Prostate gland (tissue), 2 donors: ENCODE data around the gene DCANP1.

ENCODE experiments used
- CTCF ChIP-seq, 4 experiments: fragments of 200-600 bp in 2 of 4; fragments of 450-650 bp in 2 of 4; sonication (generic) in 2 of 4; IDR thresholded peaks; 1 replicate in 3 of 4; 2 replicates in 1 of 4; pipeline ENCODE4 v1.5.1; 2016 to 2019; ENCODE audit warnings: antibody characterized with exemption in 4 of 4, mild to moderate bottlenecking in 2 of 4, moderate library complexity in 2 of 4
- POLR2AphosphoS5 ChIP-seq: sonication (generic); formaldehyde crosslinking; IDR thresholded peaks from one replicate; pipeline ENCODE4 v1.6.1; 2017; ENCODE audit warnings: antibody characterized with exemption

- TF ChIP-seq CTCF (IDR thresholded peaks at IDR 0.05) = no peak
- no peak for TF ChIP-seq POLR2AphosphoS5
Measured at GRCh38 chr5:135448791-135449507, 1.8 kb upstream of the DCANP1 start.
